A549 (cell line): Measurements from ENCODE around the gene CHSY3. TPM values are rescaled to one million over a fixed set of nuclear protein-coding genes. Genes with fewer than 3 reads are reported as not detected.

Source experiments
- ATAC-seq, 2 experiments: fragments of 200-7000 bp in 1 of 2; fragments of >200 bp in 1 of 2; cut with Nextera tagmentation in 1 of 2; cut with Tn5 transposase in 1 of 2; 3 replicates each; pipeline versions ENCODE4 v1.8.0 to v1.9.1; 2018 to 2020; ENCODE audit warnings: mild to moderate bottlenecking in 1 of 2, moderate library complexity in 1 of 2
- CTCF ChIA-PET: fragments of 300-600 bp; sonication (Branson Sonifier 250); formaldehyde crosslinking; extraction: SDS; loops from one replicate; lab custom pipeline; 2021; ENCODE audit warnings: antibody characterized with exemption, inconsistent platforms; lab: Yijun Ruan, JAX
- POLR2A ChIA-PET: fragments of 350-600 bp; formaldehyde crosslinking; extraction: SDS; loops from one replicate; lab custom pipeline; 2021; ENCODE audit warnings: antibody characterized with exemption, inconsistent platforms; lab: Yijun Ruan, JAX
- DNase-seq, 2 experiments: peaks; one replicate each; pipeline versions ENCODE4 v3.0.0 to v3.0.0-alpha.2; 2011 to 2016; ENCODE audit warnings: low read depth in 1 of 2, low spot score in 1 of 2
- FAIRE-seq: peaks from 2 replicates; lab custom pipeline; 2011; peaks lifted over from hg19 to GRCh38; lab: Jason Lieb, UNC
- H3K27ac ChIP-seq, 2 experiments: fragments of >200 bp; sonication (Bioruptor Twin); formaldehyde crosslinking; 3 replicates each; pipeline ENCODE4 v1.5.1; 2016 to 2017
- H3K4me1 ChIP-seq: fragments of >200 bp; sonication (Bioruptor Twin); formaldehyde crosslinking; 3 replicates; pipeline ENCODE4 v1.6.1; 2016
- H3K4me2 ChIP-seq: fragments of >200 bp; sonication (Bioruptor Twin); formaldehyde crosslinking; 3 replicates; pipeline ENCODE4 v1.6.1; 2016
- H3K4me3 ChIP-seq: fragments of >200 bp; sonication (Bioruptor Twin); formaldehyde crosslinking; 3 replicates; pipeline ENCODE4 v1.5.1; 2016
- H3K9me3 ChIP-seq: fragments of >200 bp; sonication (Bioruptor Twin); formaldehyde crosslinking; 3 replicates; pipeline ENCODE4 v1.6.1; 2016
- CBX2 ChIP-seq: fragments of 200-600 bp; sonication (generic); IDR thresholded peaks from 2 replicates; pipeline ENCODE4 v1.6.1; 2016; ENCODE audit warnings: low read depth, mild to moderate bottlenecking, borderline replicate concordance
- EHF ChIP-seq: fragments of 250-450 bp; sonication (Bioruptor Pico); IDR thresholded peaks from 2 replicates; pipeline ENCODE4 v1.5.0; 2020; ENCODE audit warnings: mild to moderate bottlenecking
- EP300 ChIP-seq, 2 experiments: fragments of >200 bp; sonication (Bioruptor Twin); formaldehyde crosslinking; IDR thresholded peaks; 2 replicates in 1 of 2; 3 replicates in 1 of 2; pipeline ENCODE4 v1.6.1; 2016 to 2017
- ESRRA ChIP-seq: fragments of 150-350 bp; IDR thresholded peaks from 2 replicates; pipeline ENCODE4 v1.6.1; 2014; ENCODE audit warnings: mild to moderate bottlenecking, low read length, borderline replicate concordance
- FOSB ChIP-seq: fragments of 250-450 bp; sonication (Bioruptor Pico); IDR thresholded peaks from 2 replicates; pipeline ENCODE4 v1.5.0; 2020; ENCODE audit warnings: mild to moderate bottlenecking, moderate library complexity
- FOSL2 ChIP-seq, 2 experiments: fragments of 450-650 bp in 1 of 2; fragments of >200 bp in 1 of 2; sonication (Bioruptor Twin) in 1 of 2; formaldehyde crosslinking; IDR thresholded peaks; 2 replicates each; pipeline versions ENCODE4 v1.5.0 to v1.6.1; 2016 to 2020; ENCODE audit warnings: mild to moderate bottlenecking in 1 of 2, moderate library complexity in 1 of 2
- FOXS1 ChIP-seq: fragments of 250-450 bp; sonication (Bioruptor Pico); IDR thresholded peaks from 2 replicates; pipeline ENCODE4 v1.5.0; 2020; ENCODE audit warnings: mild to moderate bottlenecking, moderate library complexity
- GATA3 ChIP-seq: IDR thresholded peaks from 2 replicates; pipeline ENCODE4 v1.6.1; 2012; ENCODE audit warnings: borderline replicate concordance
- HEYL ChIP-seq: fragments of 250-450 bp; sonication (Bioruptor Pico); IDR thresholded peaks from 2 replicates; pipeline ENCODE4 v1.8.0; 2021; ENCODE audit warnings: mild to moderate bottlenecking, moderate library complexity
- KDM5A ChIP-seq: fragments of 200-600 bp; sonication (generic); IDR thresholded peaks from 2 replicates; pipeline ENCODE4 v1.6.1; 2016; ENCODE audit warnings: antibody characterized with exemption, mild to moderate bottlenecking
- MAFK ChIP-seq: fragments of 450-650 bp; IDR thresholded peaks from 2 replicates; pipeline ENCODE4 v1.6.1; 2014; ENCODE audit not compliant: partially characterized antibody
- MAZ ChIP-seq: fragments of 150-350 bp; IDR thresholded peaks from 2 replicates; pipeline ENCODE4 v1.6.1; 2014; ENCODE audit warnings: antibody characterized with exemption, low read depth, low read length, borderline replicate concordance
- NFE2L2 ChIP-seq: fragments of 150-350 bp; conservative IDR thresholded peaks from 2 replicates; pipeline ENCODE4 v1.6.1; 2014; ENCODE audit warnings: low read length
- NPAS2 ChIP-seq: fragments of 250-450 bp; sonication (Bioruptor Pico); IDR thresholded peaks from 2 replicates; pipeline ENCODE4 v1.8.0; 2022; ENCODE audit warnings: mild to moderate bottlenecking, moderate library complexity, borderline replicate concordance
- NR3C1 ChIP-seq: fragments of >200 bp; sonication (Bioruptor Twin); formaldehyde crosslinking; IDR thresholded peaks from 3 replicates; pipeline ENCODE4 v1.6.1; 2017
- PBX3 ChIP-seq: IDR thresholded peaks from 2 replicates; pipeline ENCODE4 v1.6.1; 2012
- RAD21 ChIP-seq, 2 experiments: fragments of >200 bp in 1 of 2; sonication (Bioruptor Twin) in 1 of 2; formaldehyde crosslinking in 1 of 2; IDR thresholded peaks in 1 of 2; conservative IDR thresholded peaks in 1 of 2; 2 replicates in 1 of 2; 3 replicates in 1 of 2; pipeline ENCODE4 v1.6.1; 2012 to 2018; ENCODE audit warnings: inconsistent platforms in 1 of 2
- RARB ChIP-seq: fragments of 250-450 bp; sonication (Bioruptor Pico); IDR thresholded peaks from 2 replicates; pipeline ENCODE4 v1.8.0; 2021; ENCODE audit warnings: mild to moderate bottlenecking, moderate library complexity
- RCOR1 ChIP-seq: fragments of 150-350 bp; IDR thresholded peaks from 2 replicates; pipeline ENCODE4 v1.6.1; 2014; ENCODE audit warnings: antibody characterized with exemption, low read length, low read depth
- REST ChIP-seq: fragments of 200-600 bp; sonication (generic); IDR thresholded peaks from 2 replicates; pipeline ENCODE4 v1.6.1; 2016; ENCODE audit warnings: antibody characterized with exemption, mild to moderate bottlenecking, moderate library complexity
- SMC3 ChIP-seq: fragments of >200 bp; sonication (Bioruptor Twin); formaldehyde crosslinking; IDR thresholded peaks from 3 replicates; pipeline ENCODE4 v1.6.1; 2018; ENCODE audit warnings: inconsistent platforms
- TFCP2L1 ChIP-seq: fragments of 250-450 bp; sonication (Bioruptor Pico); IDR thresholded peaks from 2 replicates; pipeline ENCODE4 v1.5.0; 2021; ENCODE audit warnings: mild to moderate bottlenecking
- ZNF302 ChIP-seq: fragments of 250-450 bp; sonication (Bioruptor Pico); IDR thresholded peaks from 2 replicates; pipeline ENCODE4 v1.9.0; 2021; ENCODE audit warnings: inconsistent platforms, mild to moderate bottlenecking, moderate library complexity
- ZSCAN20 ChIP-seq: fragments of 250-450 bp; sonication (Bioruptor Pico); IDR thresholded peaks from 2 replicates; pipeline ENCODE4 v1.8.0; 2022; ENCODE audit warnings: mild to moderate bottlenecking, moderate library complexity
- WGBS: methylation state at CpG from one replicate; pipeline ENCODE4 v1.1.6; 2017; ENCODE audit errors: missing lambda C conversion rate; 5-methylcytosine and 5-hydroxymethylcytosine counted together
- polyA plus RNA-seq, 4 experiments: library from polyadenylated mRNA; depleted of rRNA in 3 of 4; stranded (reverse); fragments of >200 nt; fragmentation: RNase III in 1 of 4; extraction: RNeasy Plus Mini Kit Qiagen cat#74134 plus additional on column Dnase treatment in 1 of 4; gene quantifications; 2 replicates in 3 of 4; 3 replicates in 1 of 4; pipeline ENCODE4 v1.2.3, GENCODE V29; 2011 to 2017

The CHSY3 gene
- polyA plus RNA-seq, 2 of the 4 experiments (the other 2 are of a cell fraction) = 0.06 to 0.12 TPM

- TF ChIP-seq REST (no peak), EHF (no peak), HEYL (CRISPR knock-in tag) (no peak)
Measured at GRCh38 chr5:130099008-130099407, 194.7 kb downstream of the CHSY3 start (continued).

- no peak for DNase-seq
- 16% methylated on average over 3 of the region's 3 CpGs for WGBS
- ATAC-seq = no peak
- CTCF ChIA-PET = no interaction called here
- Histone ChIP-seq H3K27ac (no peak overlapping the region), H3K9me3 (no peaks in the 10 kb centered on the region), H3K4me2 (no peak overlapping the region), H3K4me3 (no peak overlapping the region), H3K4me1 (no peaks in the 10 kb centered on the region)
- no peak for FAIRE-seq
- POLR2A ChIA-PET = no interaction called here
- TF ChIP-seq GATA3 (no peak), FOSL2 (IDR thresholded peaks at IDR 0.05) (no peak), FOSL2 (CRISPR knock-in tag; IDR thresholded peaks at IDR 0.05) (no peak), FOXS1 (CRISPR knock-in tag) (no peak), NFE2L2 (no peak), NPAS2 (CRISPR knock-in tag) (no peak), MAZ (no peak), KDM5A (no peak), EP300 (IDR thresholded peaks at IDR 0.05) (no peak), RAD21 (conservative IDR thresholded peaks at IDR 0.05 in 1 of 2, IDR thresholded peaks at IDR 0.05 in 1 of 2) (no peak), TFCP2L1 (CRISPR knock-in tag) (no peak), CBX2 (no peak), RARB (CRISPR knock-in tag) (no peak), ESRRA (no peak), SMC3 (no peak)
Measured at GRCh38 chr5:130102375-130102774, 198.1 kb downstream of the CHSY3 start.

- Histone ChIP-seq H3K27ac (no peak overlapping the region), H3K4me1 (no peaks in the 10 kb centered on the region), H3K4me2 (no peak overlapping the region), H3K9me3 (no peaks in the 10 kb centered on the region), H3K4me3 (no peak overlapping the region)
- 51% methylated on average over 1 of the region's 1 CpG for WGBS
- TF ChIP-seq FOSB (CRISPR knock-in tag) = no peak
- no peak for TF ChIP-seq RCOR1
- TF ChIP-seq PBX3 = no peak
- TF ChIP-seq ZSCAN20 (CRISPR knock-in tag) = no peak
- no peak for TF ChIP-seq ZNF302
- TF ChIP-seq MAFK = no peak
- no peak for TF ChIP-seq NR3C1
- TF ChIP-seq HEYL (CRISPR knock-in tag) = no peak
- no peak for TF ChIP-seq SMC3
- ATAC-seq (no peak), DNase-seq (no peak), FAIRE-seq (no peak)
- ChIA-PET POLR2A (no interaction called here), CTCF (no interaction called here)
Measured at GRCh38 chr5:130102960-130103359, 198.7 kb downstream of the CHSY3 start.
